Activated CD8-positive, alpha-beta T cell treated with anti-CD3 and anti-CD28 coated beads for 36 hours (primary cell): ENCODE results near the gene CDC25B. TPM values are rescaled to one million over a fixed set of nuclear protein-coding genes. Genes with fewer than 3 reads are reported as not detected.

ENCODE experiments used
- ATAC-seq: fragments of 200-7000 bp; cut with Tn5 transposase; one replicate; pipeline ENCODE4 v1.10.0; 2021; ENCODE audit warnings: mild to moderate bottlenecking, moderate library complexity
- CTCF ChIA-PET: fragments of 350-600 bp; sonication (Branson Sonifier 250); formaldehyde crosslinking; loops from one replicate; lab custom pipeline; 2021; ENCODE audit warnings: antibody characterized with exemption; lab: Charles Lee
- POLR2A ChIA-PET: fragments of 350-600 bp; sonication (Branson Sonifier 250); formaldehyde crosslinking; loops from one replicate; lab custom pipeline; 2021; ENCODE audit warnings: antibody characterized with exemption; lab: Charles Lee
- DNase-seq: peaks from one replicate; pipeline ENCODE4 v3.0.0-alpha.2; 2020
- H3K27ac Mint-ChIP-seq: one replicate; pipeline ENCODE4 v1.8.0; 2021; ENCODE audit warnings: mild to moderate bottlenecking, mixed read lengths
- H3K27me3 Mint-ChIP-seq: one replicate; pipeline ENCODE4 v1.8.0; 2021; ENCODE audit warnings: mixed read lengths
- H3K36me3 Mint-ChIP-seq: one replicate; pipeline ENCODE4 v1.8.0; 2021; ENCODE audit warnings: low read depth, mixed read lengths
- H3K4me1 Mint-ChIP-seq: one replicate; pipeline ENCODE4 v1.8.0; 2021; ENCODE audit warnings: low read depth, mixed read lengths
- H3K4me3 Mint-ChIP-seq: one replicate; pipeline ENCODE4 v1.8.0; 2021; ENCODE audit warnings: mild to moderate bottlenecking, moderate library complexity, mixed read lengths
- H3K9me3 Mint-ChIP-seq: one replicate; pipeline ENCODE4 v1.8.0; 2021; ENCODE audit warnings: mixed read lengths
- CTCF ChIP-seq: fragments of 200-600 bp; IDR thresholded peaks from one replicate; pipeline ENCODE4 v1.8.0; 2022; ENCODE audit warnings: antibody characterized with exemption, mild to moderate bottlenecking
- intact Hi-C: fragments of 100-400 bp; cut with micrococcal nuclease; formaldehyde crosslinking; loops from one replicate; pipeline ENCODE4 v1.10.0; 2022
- total RNA-seq, 2 experiments: library from RNA; stranded (reverse); gene quantifications; one replicate each; pipeline ENCODE4 v1.2.3, GENCODE V29; 2021

Gene CDC25B
- total RNA-seq, 2 experiments from 2014 or later = 66.9 to 67.1 TPM

DNA sequence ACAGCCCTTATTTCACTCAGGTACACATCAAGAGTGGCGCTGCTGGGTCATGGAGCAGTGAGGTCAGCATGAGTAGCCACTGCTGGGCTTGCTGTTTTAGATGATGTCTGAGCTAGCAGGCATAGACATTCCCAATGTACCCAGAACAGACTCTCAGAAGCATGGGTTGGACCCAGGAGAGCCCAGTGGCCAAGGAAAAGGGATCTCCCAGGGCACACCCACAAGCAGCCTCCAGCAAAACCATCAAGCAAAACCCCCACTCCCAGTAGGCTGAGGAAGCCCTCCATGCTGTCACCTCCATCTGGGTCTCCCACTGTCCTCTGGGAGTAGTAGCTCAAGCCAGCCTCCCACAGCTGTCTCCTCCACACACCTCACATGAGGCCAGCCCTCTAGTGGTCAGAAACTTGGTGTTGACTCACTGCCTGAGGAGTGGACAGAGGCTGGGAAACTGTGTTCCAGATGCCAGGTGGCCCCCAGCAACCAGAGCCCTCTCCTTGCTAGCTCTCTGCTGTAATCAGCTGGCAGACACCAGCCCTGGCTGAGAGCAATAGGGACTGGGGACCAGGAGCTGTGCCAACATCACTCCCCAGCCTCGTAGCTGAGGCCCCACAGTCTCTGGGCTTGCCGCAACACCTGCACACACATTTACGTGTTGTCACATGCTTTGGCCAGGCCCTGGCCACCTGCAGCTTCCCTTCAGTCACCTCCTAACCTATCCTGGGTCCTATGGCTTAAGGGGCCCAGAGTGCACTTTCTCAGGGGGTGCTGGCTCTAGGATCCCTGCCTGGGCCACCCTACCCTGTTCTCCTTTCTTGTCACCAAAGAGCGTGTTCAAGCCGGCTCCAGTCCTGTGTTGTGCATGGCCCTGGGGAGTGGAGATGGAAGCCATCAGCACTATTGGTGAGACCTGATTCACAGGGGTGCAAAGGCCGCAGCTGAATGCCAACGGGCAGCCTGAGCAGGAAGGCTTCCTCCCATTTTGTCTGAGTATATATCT is 22.3 kb downstream of the CDC25B start:
- ChIA-PET CTCF (interaction anchor here (0.6 to 4.0 kb wide), 9 partner anchors 10 to 51 kb away, joined by 3 to 69 read pairs (median 3); partner anchors contain the start of genes ADISSP, CDC25B and CENPB), POLR2A (interaction anchor here (0.7 to 3.5 kb wide), 7 partner anchors 7 to 40 kb away, joined by 3 to 46 read pairs (median 6); partner anchors contain the start of genes CENPB and SPEF1)
- Mint-ChIP-seq H3K36me3 (no peaks in the 10 kb centered on the region), H3K9me3 (no peaks in the 10 kb centered on the region), H3K4me3 (no peak overlapping the region), H3K27me3 (no peaks in the 10 kb centered on the region), H3K27ac (no peak overlapping the region), H3K4me1 (peaks cover 46% of the 10 kb centered on the region)
- intact Hi-C loops = no loop called here
- TF ChIP-seq CTCF = no peak
- DNase-seq = no peak
- ATAC-seq = no peak

- no peak for TF ChIP-seq CTCF
- CTCF ChIA-PET = interaction anchor here (1.0 to 4.0 kb wide), 10 partner anchors 19 to 52 kb away, joined by 3 to 69 read pairs (median 10); partner anchors contain the start of genes ADISSP, CDC25B, CENPB and SPEF1
- H3K27me3 Mint-ChIP-seq = no peaks in the 10 kb centered on the region
- DNase-seq (no peak), ATAC-seq (no peak)
- H3K4me1 Mint-ChIP-seq = peaks cover 39% of the 10 kb centered on the region
- peak overlapping the region; percentile 92 for H3K4me3 Mint-ChIP-seq
- intact Hi-C loops = loop anchor here (2.0 kb wide), 1 partner anchor 33 kb away; the partner anchor contains the start of gene CENPB
- H3K9me3 Mint-ChIP-seq = no peaks in the 10 kb centered on the region
- peak overlapping the region; percentile 97 for H3K27ac Mint-ChIP-seq
- POLR2A ChIA-PET = interaction anchor here (0.7 to 3.5 kb wide), 8 partner anchors 8 to 41 kb away, joined by 3 to 46 read pairs (median 7); partner anchors contain the start of genes CDC25B and CENPB
- H3K36me3 Mint-ChIP-seq = no peaks in the 10 kb centered on the region
Measured at GRCh38 chr20:3819411-3820047, 23.4 kb downstream of the CDC25B start.

GRCh38 chr20:3820048-3820900 is 24.2 kb downstream of the CDC25B start, which contains the start of gene AP5S1:
Gene AP5S1, plus strand, starts transcription at chr20:3820547. Its CDS starts 1,571 bp downstream, at chr20:3822118.
- TF ChIP-seq CTCF = peak; percentile 88

More at GRCh38 chr20:3820048-3820900, 24.2 kb downstream of the CDC25B start, which contains the start of gene AP5S1:
- Mint-ChIP-seq H3K4me1 (peaks cover 33% of the 10 kb centered on the region), H3K36me3 (no peaks in the 10 kb centered on the region), H3K9me3 (no peaks in the 10 kb centered on the region), H3K27me3 (no peaks in the 10 kb centered on the region), H3K4me3 (peak within 1 kb of the TSS; percentile 92), H3K27ac (peak within 1 kb of the TSS; percentile 97)
- DNase-seq (peak; percentile 97), ATAC-seq (peak; percentile 79)
- ChIA-PET POLR2A (interaction anchor here (0.7 to 3.5 kb wide), 12 partner anchors 8 to 196 kb away, joined by 3 to 46 read pairs (median 6); partner anchors contain the start of genes ADISSP, CDC25B and CENPB), CTCF (interaction anchor here (0.6 to 4.0 kb wide), 24 partner anchors 8 to 845 kb away, joined by 3 to 69 read pairs (median 5); partner anchors contain the start of genes ADISSP, CDC25B, CENPB and SPEF1)
- intact Hi-C loops = loop anchor here (2.0 kb wide), 1 partner anchor 33 kb away; the partner anchor contains the start of gene CENPB
